PC-9 (cell line): Measurements from ENCODE around the gene IGFBP4. TPM values are rescaled to one million over a fixed set of nuclear protein-coding genes. Genes with fewer than 3 reads are reported as not detected.

Experiments used
- BruUV-seq: library from RNA; stranded (reverse); fragments of 400-500 nt; replicated peaks from 2 replicates; lab custom pipeline; 2021; lab: Mats Ljungman, UMichigan
- CTCF ChIA-PET: fragments of 300-600 bp; sonication (Branson Sonifier 250); formaldehyde crosslinking; loops from one replicate; lab custom pipeline; 2022; ENCODE audit warnings: antibody characterized with exemption; lab: Charles Lee
- POLR2A ChIA-PET: fragments of 300-600 bp; sonication (Branson Sonifier 250); formaldehyde crosslinking; loops from one replicate; lab custom pipeline; 2022; ENCODE audit warnings: antibody characterized with exemption; ENCODE audit not compliant: unreplicated experiment; lab: Charles Lee
- DNase-seq, 2 experiments: peaks; one replicate each; pipeline versions ENCODE4 v3.0.0 to v3.0.0-alpha.2; 2015 to 2022; ENCODE audit warnings: mixed read lengths in 1 of 2
- H2AFZ ChIP-seq: fragments of 200-600 bp; sonication (generic); 2 replicates; pipeline ENCODE4 v1.8.1; 2017; ENCODE audit warnings: antibody characterized with exemption
- H3F3A ChIP-seq: fragments of 200-600 bp; sonication (generic); 2 replicates; pipeline ENCODE4 v1.8.1; 2017; ENCODE audit warnings: antibody characterized with exemption, mild to moderate bottlenecking, low read depth; ENCODE audit not compliant: insufficient read depth
- H3K27ac ChIP-seq: fragments of 200-600 bp; sonication (generic); 2 replicates; pipeline ENCODE4 v1.6.1; 2016; ENCODE audit warnings: mixed run types
- H3K27me3 ChIP-seq: fragments of 200-600 bp; sonication (generic); 2 replicates; pipeline ENCODE4 v1.6.1; 2016; ENCODE audit warnings: low read depth, mixed run types; ENCODE audit not compliant: insufficient read depth
- H3K36me3 ChIP-seq: fragments of 200-600 bp; sonication (generic); 2 replicates; pipeline ENCODE4 v1.6.1; 2016; ENCODE audit warnings: low read depth, mixed run types
- H3K4me1 ChIP-seq: fragments of 200-600 bp; sonication (generic); replicated peaks from 2 replicates; pipeline ENCODE4 v1.6.1; 2016; ENCODE audit warnings: mixed run types; ENCODE audit not compliant: insufficient read depth
- H3K4me2 ChIP-seq: fragments of 200-600 bp; sonication (generic); 2 replicates; pipeline ENCODE4 v1.6.1; 2017; ENCODE audit warnings: mixed run types
- H3K4me3 ChIP-seq: fragments of 200-600 bp; sonication (generic); 2 replicates; pipeline ENCODE4 v1.6.1; 2016; ENCODE audit warnings: mixed run types
- H3K79me2 ChIP-seq: fragments of 200-600 bp; sonication (generic); 2 replicates; pipeline ENCODE4 v1.6.1; 2017; ENCODE audit warnings: low read depth, mixed run types
- H3K9me2 ChIP-seq: fragments of 200-600 bp; sonication (generic); 2 replicates; pipeline ENCODE4 v1.8.1; 2017; ENCODE audit warnings: mild to moderate bottlenecking; ENCODE audit not compliant: insufficient read depth
- H3K9me3 ChIP-seq: fragments of 200-600 bp; sonication (generic); 2 replicates; pipeline ENCODE4 v1.8.1; 2016; ENCODE audit warnings: low read depth; ENCODE audit not compliant: insufficient read depth
- H4K20me1 ChIP-seq: fragments of 200-600 bp; sonication (generic); 2 replicates; pipeline ENCODE4 v1.8.1; 2017; ENCODE audit not compliant: insufficient read depth
- EZH2 ChIP-seq: fragments of 200-600 bp; sonication (generic); IDR thresholded peaks from 2 replicates; pipeline ENCODE4 v1.8.0; 2017; ENCODE audit warnings: antibody characterized with exemption, low read depth
- intact Hi-C: fragments of 100-400 bp; cut with micrococcal nuclease; formaldehyde crosslinking; loops from one replicate; pipeline ENCODE4 v1.10.0; 2022; ENCODE audit not compliant: unreplicated experiment
- total RNA-seq: library from RNA; stranded (reverse); gene quantifications from 2 replicates; pipeline ENCODE4 v1.2.3, GENCODE V29; 2021
- TF ChIP-seq, protein P1 (sequence below): fragments of 200-600 bp; sonication (generic); conservative IDR thresholded peaks from 2 replicates; pipeline ENCODE4 v1.6.1; 2017; ENCODE audit warnings: mixed run types, antibody characterized with exemption, mild to moderate bottlenecking, moderate library complexity

Gene IGFBP4
- total RNA-seq, 1 experiment from 2014 or later, result 138 TPM

DNA sequence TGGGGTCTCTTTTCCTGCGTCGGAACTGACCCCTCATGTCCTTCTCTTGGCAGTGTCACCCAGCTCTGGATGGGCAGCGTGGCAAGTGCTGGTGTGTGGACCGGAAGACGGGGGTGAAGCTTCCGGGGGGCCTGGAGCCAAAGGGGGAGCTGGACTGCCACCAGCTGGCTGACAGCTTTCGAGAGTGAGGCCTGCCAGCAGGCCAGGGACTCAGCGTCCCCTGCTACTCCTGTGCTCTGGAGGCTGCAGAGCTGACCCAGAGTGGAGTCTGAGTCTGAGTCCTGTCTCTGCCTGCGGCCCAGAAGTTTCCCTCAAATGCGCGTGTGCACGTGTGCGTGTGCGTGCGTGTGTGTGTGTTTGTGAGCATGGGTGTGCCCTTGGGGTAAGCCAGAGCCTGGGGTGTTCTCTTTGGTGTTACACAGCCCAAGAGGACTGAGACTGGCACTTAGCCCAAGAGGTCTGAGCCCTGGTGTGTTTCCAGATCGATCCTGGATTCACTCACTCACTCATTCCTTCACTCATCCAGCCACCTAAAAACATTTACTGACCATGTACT lies 13.2 kb downstream of the IGFBP4 start:
- CTCF ChIA-PET, result no interaction called here
- peaks cover 34% of the 10 kb centered on the region for H3K4me1 ChIP-seq
- 0 out of 2 replicates have a peak, but pooled peaks cover 3% of the 10 kb centered on the region for H3F3A ChIP-seq

DNA sequence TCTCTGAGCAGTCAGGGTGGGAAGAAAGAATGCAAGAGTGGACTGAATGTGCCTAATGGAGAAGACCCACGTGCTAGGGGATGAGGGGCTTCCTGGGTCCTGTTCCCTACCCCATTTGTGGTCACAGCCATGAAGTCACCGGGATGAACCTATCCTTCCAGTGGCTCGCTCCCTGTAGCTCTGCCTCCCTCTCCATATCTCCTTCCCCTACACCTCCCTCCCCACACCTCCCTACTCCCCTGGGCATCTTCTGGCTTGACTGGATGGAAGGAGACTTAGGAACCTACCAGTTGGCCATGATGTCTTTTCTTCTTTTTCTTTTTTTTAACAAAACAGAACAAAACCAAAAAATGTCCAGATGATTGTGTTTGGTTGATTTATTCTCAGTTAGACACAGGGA lies 14.1 kb downstream of the IGFBP4 start:
- Histone ChIP-seq H3K4me2 (no peak overlapping the region), H3K27ac (no peak overlapping the region), H3K27me3 (no peaks in the 10 kb centered on the region), H3K79me2 (no peaks in the 10 kb centered on the region), H4K20me1 (no peaks in the 10 kb centered on the region), H3F3A (0 out of 2 replicates have a peak, but pooled peaks cover 3% of the 10 kb centered on the region), H3K9me3 (no peaks in the 10 kb centered on the region), H2AFZ (no peak overlapping the region), H3K9me2 (no peaks in the 10 kb centered on the region), H3K4me1 (peaks cover 25% of the 10 kb centered on the region), H3K4me3 (no peak overlapping the region), H3K36me3 (no peaks in the 10 kb centered on the region)
- intact Hi-C loops, result no loop called here
- TF ChIP-seq EZH2, result no peak
- TF ChIP-seq, protein P1, sequence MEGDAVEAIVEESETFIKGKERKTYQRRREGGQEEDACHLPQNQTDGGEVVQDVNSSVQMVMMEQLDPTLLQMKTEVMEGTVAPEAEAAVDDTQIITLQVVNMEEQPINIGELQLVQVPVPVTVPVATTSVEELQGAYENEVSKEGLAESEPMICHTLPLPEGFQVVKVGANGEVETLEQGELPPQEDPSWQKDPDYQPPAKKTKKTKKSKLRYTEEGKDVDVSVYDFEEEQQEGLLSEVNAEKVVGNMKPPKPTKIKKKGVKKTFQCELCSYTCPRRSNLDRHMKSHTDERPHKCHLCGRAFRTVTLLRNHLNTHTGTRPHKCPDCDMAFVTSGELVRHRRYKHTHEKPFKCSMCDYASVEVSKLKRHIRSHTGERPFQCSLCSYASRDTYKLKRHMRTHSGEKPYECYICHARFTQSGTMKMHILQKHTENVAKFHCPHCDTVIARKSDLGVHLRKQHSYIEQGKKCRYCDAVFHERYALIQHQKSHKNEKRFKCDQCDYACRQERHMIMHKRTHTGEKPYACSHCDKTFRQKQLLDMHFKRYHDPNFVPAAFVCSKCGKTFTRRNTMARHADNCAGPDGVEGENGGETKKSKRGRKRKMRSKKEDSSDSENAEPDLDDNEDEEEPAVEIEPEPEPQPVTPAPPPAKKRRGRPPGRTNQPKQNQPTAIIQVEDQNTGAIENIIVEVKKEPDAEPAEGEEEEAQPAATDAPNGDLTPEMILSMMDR, result no peak
- ChIA-PET POLR2A (no interaction called here), CTCF (no interaction called here)
- BruUV-seq, result no TSS peak
- no peak for DNase-seq

More for the DNA sequence above, 13.2 kb downstream of the IGFBP4 start:
- Histone ChIP-seq H3K4me3 (no peak overlapping the region), H3K27ac (no peak overlapping the region), H3K79me2 (no peaks in the 10 kb centered on the region), H3K9me3 (no peaks in the 10 kb centered on the region), H3K9me2 (no peaks in the 10 kb centered on the region), H2AFZ (no peak overlapping the region), H3K4me2 (no peak overlapping the region), H3K36me3 (no peaks in the 10 kb centered on the region), H4K20me1 (no peaks in the 10 kb centered on the region), H3K27me3 (no peaks in the 10 kb centered on the region)
- BruUV-seq, result no TSS peak
- TF ChIP-seq EZH2, result no peak
- TF ChIP-seq, protein P1, result no peak
- POLR2A ChIA-PET, result no interaction called here
- no peak for DNase-seq
- intact Hi-C loops, result no loop called here

DNA sequence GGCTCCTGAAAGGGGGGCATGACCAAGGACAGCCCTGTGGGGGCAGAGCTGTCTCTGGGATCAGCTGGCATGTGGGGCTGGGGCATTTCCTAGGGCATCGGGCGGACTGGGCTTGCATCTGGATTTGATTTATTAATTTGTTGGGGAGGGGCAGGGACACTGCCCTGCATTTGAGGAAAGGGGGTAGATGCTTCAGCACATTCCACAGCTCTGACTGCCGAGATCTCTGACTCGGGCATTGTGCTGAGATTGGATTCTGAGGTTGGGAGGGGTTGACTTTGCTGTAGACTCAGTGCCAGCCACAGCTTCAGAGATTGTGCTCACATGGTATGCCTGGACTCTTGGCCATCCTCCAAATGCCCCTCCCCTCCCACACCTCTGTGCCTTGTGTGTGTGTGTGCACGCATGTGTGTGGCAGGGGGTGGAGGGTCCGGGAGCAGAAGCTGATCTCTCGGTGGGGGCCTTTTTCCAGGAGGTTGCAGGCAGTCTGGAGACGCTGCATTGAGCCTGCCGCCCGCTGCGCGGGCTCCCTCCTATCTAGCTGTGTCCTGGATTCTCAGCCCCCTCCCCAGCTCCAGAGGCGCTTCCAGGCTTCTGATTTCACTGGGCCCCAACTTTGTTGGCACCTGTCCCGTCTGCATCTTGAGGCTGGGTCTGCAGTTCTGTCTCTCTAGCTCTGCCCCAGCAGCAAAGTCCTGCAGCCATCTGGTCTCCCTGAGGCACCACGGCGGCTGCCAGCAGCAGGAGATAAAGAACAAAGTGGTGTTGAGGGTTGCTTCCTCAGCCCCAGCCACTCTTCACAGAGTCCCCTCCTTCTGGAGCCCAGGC lies 14.9 kb downstream of the IGFBP4 start:
- Histone ChIP-seq H3K79me2 (no peaks in the 10 kb centered on the region), H3K4me3 (no peak overlapping the region), H3F3A (0 out of 2 replicates have a peak, but pooled peaks cover 3% of the 10 kb centered on the region), H3K36me3 (no peaks in the 10 kb centered on the region), H3K27ac (no peak overlapping the region), H4K20me1 (no peaks in the 10 kb centered on the region), H2AFZ (no peak overlapping the region), H3K4me2 (no peak overlapping the region), H3K9me2 (no peaks in the 10 kb centered on the region), H3K27me3 (no peaks in the 10 kb centered on the region), H3K4me1 (peaks cover 17% of the 10 kb centered on the region), H3K9me3 (no peaks in the 10 kb centered on the region)
- TF ChIP-seq, protein P1, result no peak
- no peak for TF ChIP-seq EZH2
- CTCF ChIA-PET, result no interaction called here
- no peak for DNase-seq
- intact Hi-C loops, result no loop called here
- no TSS peak for BruUV-seq
- POLR2A ChIA-PET, result no interaction called here
